Hepatocyte (in vitro differentiated cells): ENCODE measurements around the gene DDIT3. TPM values are rescaled to one million over a fixed set of nuclear protein-coding genes. Genes with fewer than 3 reads are reported as not detected.

Experiments used
- DNase-seq: peaks from one replicate; pipeline ENCODE4 v3.0.0-alpha.2; 2016; ENCODE audit warnings: low spot score
- H2AFZ ChIP-seq: fragments of 200-600 bp; sonication (generic); 2 replicates; pipeline ENCODE4 v1.6.0; 2016; ENCODE audit warnings: antibody characterized with exemption, mild to moderate bottlenecking
- H3K27ac ChIP-seq: fragments of 200-600 bp; sonication (generic); 2 replicates; pipeline ENCODE4 v1.5.1; 2016; ENCODE audit warnings: mild to moderate bottlenecking
- H3K27me3 ChIP-seq: fragments of 200-600 bp; sonication (generic); 2 replicates; pipeline ENCODE4 v1.6.1; 2016
- H3K36me3 ChIP-seq: fragments of 200-600 bp; sonication (generic); replicated peaks from 2 replicates; pipeline ENCODE4 v1.5.1; 2016; ENCODE audit warnings: low read depth; ENCODE audit not compliant: insufficient read depth
- H3K4me1 ChIP-seq: fragments of 200-600 bp; sonication (generic); 2 replicates; pipeline ENCODE4 v1.5.1; 2016; ENCODE audit warnings: mild to moderate bottlenecking, moderate library complexity; ENCODE audit not compliant: insufficient read depth
- H3K4me2 ChIP-seq: fragments of 200-600 bp; sonication (generic); 2 replicates; pipeline ENCODE4 v1.6.0; 2016
- H3K4me3 ChIP-seq: fragments of 200-600 bp; sonication (generic); 2 replicates; pipeline ENCODE4 v1.5.1; 2016; ENCODE audit warnings: mild to moderate bottlenecking
- H3K79me2 ChIP-seq: fragments of 200-600 bp; sonication (generic); 2 replicates; pipeline ENCODE4 v1.6.0; 2017; ENCODE audit warnings: mild to moderate bottlenecking
- H3K9me2 ChIP-seq: fragments of 200-600 bp; sonication (generic); replicated peaks from 2 replicates; pipeline ENCODE4 v1.6.0; 2017; ENCODE audit warnings: mild to moderate bottlenecking; ENCODE audit not compliant: insufficient read depth
- H3K9me3 ChIP-seq: fragments of 200-600 bp; sonication (generic); 2 replicates; pipeline ENCODE4 v1.5.1; 2016; ENCODE audit warnings: low read depth, mild to moderate bottlenecking
- H4K20me1 ChIP-seq: fragments of 200-600 bp; sonication (generic); 2 replicates; pipeline ENCODE4 v1.6.0; 2016; ENCODE audit warnings: mild to moderate bottlenecking; ENCODE audit not compliant: insufficient read depth, poor library complexity, severe bottlenecking
- EZH2 ChIP-seq: fragments of 200-600 bp; sonication (generic); IDR thresholded peaks from 2 replicates; pipeline ENCODE4 v1.6.1; 2016; ENCODE audit warnings: antibody characterized with exemption, mild to moderate bottlenecking, borderline replicate concordance
- EZH2phosphoT487 ChIP-seq: fragments of 200-600 bp; sonication (generic); IDR thresholded peaks from one replicate; pipeline ENCODE4 v1.6.1; 2018; ENCODE audit warnings: antibody characterized with exemption, mild to moderate bottlenecking, low read depth, moderate library complexity; ENCODE audit not compliant: unreplicated experiment, severe bottlenecking
- WGBS: methylation state at CpG from one replicate; pipeline ENCODE4 v1.1.6; 2016; ENCODE audit warnings: low lambda C conversion rate; ENCODE audit errors: missing lambda C conversion rate; 5-methylcytosine and 5-hydroxymethylcytosine counted together
- polyA plus RNA-seq: library from polyadenylated mRNA; unstranded; fragments of >200 nt; fragmentation: Nextera tagmentation; extraction: Ambion mirVana; gene quantifications from 2 replicates; pipeline ENCODE4 v1.2.1, GENCODE V29; 2016
- total RNA-seq: library from RNA; depleted of rRNA; stranded (reverse); fragments of >200 nt; gene quantifications from 2 replicates; pipeline ENCODE4 v1.2.3, GENCODE V29; 2014
- TF ChIP-seq, protein P1 (sequence below): fragments of 200-600 bp; sonication (generic); IDR thresholded peaks from 2 replicates; pipeline ENCODE4 v1.5.1; 2016; ENCODE audit warnings: antibody characterized with exemption, mild to moderate bottlenecking; ENCODE audit not compliant: poor library complexity

DDIT3 gene
- total and polyA plus RNA-seq, 2 experiments from 2014 or later, result 92.7 to 133 TPM

DNA sequence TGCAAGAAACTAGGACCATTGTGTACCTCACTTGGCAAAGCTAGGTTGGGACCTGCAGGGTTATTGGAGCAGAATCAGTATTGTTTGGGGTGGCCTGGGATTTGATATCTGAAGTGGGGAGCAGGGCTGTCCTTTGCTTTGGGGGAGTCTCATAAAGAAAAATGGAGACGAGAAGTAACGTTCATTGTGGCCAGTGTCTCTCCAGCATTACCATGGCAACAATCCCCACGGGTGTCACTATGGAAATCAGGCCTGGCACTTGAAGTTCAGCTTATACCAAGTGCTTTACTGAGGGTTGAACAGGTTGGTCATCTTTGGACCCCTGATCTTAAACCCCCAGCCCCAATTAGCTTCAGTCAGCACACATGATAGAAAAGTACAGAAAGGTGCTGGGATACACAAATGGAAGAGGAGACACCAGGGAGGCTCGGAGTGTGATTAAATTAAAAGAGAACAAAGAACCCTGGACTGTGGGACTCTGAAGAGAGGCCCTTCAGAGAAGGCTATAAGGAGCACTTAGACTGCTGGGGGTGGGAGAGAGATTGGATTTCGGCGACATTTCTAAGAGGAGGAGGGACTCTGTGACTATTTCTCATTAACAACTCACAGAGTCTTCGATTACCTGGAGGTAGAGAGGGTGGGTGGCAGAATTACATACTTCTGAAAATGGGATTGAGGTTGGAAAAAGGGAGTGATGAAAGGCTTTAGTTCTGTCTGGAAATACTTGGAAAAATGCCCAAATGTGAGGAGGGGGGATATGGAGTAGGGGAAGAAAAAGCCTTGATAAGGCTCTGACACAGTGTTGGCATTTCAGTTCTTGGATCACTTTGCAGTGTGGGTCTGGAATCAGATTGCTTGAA is 33.3 kb upstream of the DDIT3 start:
- H3K4me3 ChIP-seq, result no peak overlapping the region
- no peak overlapping the region for H3K27ac ChIP-seq
- no peak overlapping the region for H2AFZ ChIP-seq
- no peaks in the 10 kb centered on the region for H4K20me1 ChIP-seq
- no peaks in the 10 kb centered on the region for H3K9me2 ChIP-seq
- H3K36me3 ChIP-seq, result no peaks in the 10 kb centered on the region
- H3K4me1 ChIP-seq, result peaks cover 4% of the 10 kb centered on the region
- TF ChIP-seq, protein P1, sequence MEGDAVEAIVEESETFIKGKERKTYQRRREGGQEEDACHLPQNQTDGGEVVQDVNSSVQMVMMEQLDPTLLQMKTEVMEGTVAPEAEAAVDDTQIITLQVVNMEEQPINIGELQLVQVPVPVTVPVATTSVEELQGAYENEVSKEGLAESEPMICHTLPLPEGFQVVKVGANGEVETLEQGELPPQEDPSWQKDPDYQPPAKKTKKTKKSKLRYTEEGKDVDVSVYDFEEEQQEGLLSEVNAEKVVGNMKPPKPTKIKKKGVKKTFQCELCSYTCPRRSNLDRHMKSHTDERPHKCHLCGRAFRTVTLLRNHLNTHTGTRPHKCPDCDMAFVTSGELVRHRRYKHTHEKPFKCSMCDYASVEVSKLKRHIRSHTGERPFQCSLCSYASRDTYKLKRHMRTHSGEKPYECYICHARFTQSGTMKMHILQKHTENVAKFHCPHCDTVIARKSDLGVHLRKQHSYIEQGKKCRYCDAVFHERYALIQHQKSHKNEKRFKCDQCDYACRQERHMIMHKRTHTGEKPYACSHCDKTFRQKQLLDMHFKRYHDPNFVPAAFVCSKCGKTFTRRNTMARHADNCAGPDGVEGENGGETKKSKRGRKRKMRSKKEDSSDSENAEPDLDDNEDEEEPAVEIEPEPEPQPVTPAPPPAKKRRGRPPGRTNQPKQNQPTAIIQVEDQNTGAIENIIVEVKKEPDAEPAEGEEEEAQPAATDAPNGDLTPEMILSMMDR, result no peak
- TF ChIP-seq EZH2phosphoT487 (no peak), EZH2 (no peak)
- DNase-seq, result no peak
- peaks cover 60% of the 10 kb centered on the region for H3K27me3 ChIP-seq
- no peak overlapping the region for H3K4me2 ChIP-seq
- WGBS, result 78% methylated on average over 7 of the region's 7 CpGs
- H3K79me2 ChIP-seq, result no peaks in the 10 kb centered on the region
- no peaks in the 10 kb centered on the region for H3K9me3 ChIP-seq

DNA sequence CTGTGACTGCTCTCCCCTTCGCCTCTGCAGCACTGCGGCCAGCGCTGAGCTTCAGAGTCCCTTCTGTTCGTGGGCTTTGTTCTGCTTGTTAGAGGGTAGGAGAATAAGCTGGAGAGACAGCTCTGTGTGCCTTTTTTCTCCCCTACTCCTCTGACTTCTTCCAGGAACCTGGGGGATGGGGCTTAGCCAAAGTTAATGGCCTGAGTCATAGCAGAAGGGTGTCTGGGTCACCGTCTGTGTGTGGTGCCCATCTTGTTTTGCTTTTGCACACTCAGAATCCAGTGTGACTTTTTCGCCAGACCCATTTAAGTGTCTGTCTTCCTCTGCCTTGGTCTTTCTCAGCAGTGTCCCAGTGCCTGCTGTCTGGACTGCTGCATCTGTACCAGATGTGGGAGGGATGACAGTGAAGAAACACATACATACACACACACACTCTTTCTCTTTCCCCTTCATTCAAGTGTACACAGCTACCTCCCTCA is 32.6 kb upstream of the DDIT3 start:
- no peak for DNase-seq
- 44% methylated on average over 6 of the region's 6 CpGs for WGBS
- Histone ChIP-seq H3K4me3 (no peak overlapping the region), H3K9me2 (no peaks in the 10 kb centered on the region), H3K79me2 (no peaks in the 10 kb centered on the region), H3K27ac (no peak overlapping the region), H3K27me3 (peaks cover 67% of the 10 kb centered on the region), H4K20me1 (no peaks in the 10 kb centered on the region), H3K9me3 (no peaks in the 10 kb centered on the region), H3K36me3 (no peaks in the 10 kb centered on the region), H3K4me1 (peaks cover 4% of the 10 kb centered on the region), H3K4me2 (no peak overlapping the region), H2AFZ (no peak overlapping the region)
- TF ChIP-seq, protein P1, result no peak
- TF ChIP-seq EZH2phosphoT487 (no peak), EZH2 (no peak)

DNA sequence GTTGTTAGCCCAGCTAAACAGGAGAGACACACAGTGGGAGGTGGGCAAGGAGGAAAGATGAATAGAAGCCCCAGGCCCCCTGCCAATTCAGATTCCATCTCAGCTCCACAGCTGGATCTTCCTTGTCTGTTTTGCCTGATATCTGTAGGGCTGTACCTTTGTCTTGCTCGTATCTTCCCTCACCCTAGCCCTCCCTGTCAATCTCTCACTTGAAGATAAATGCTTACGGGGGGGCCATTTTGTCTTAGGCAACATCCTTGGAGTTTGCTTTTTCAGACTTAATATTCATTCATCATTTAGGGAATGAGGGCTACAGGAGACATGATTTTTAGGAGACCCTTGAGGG is 32.0 kb upstream of the DDIT3 start:
- no peaks in the 10 kb centered on the region for H3K36me3 ChIP-seq
- H3K9me2 ChIP-seq, result no peaks in the 10 kb centered on the region
- no peak overlapping the region for H2AFZ ChIP-seq
- no peak overlapping the region for H3K4me3 ChIP-seq
- H3K27ac ChIP-seq, result no peak overlapping the region
- TF ChIP-seq EZH2phosphoT487, result no peak
- TF ChIP-seq, protein P1, result no peak
- TF ChIP-seq EZH2, result no peak
- H3K27me3 ChIP-seq, result peaks cover 69% of the 10 kb centered on the region
- DNase-seq, result no peak
- no peak overlapping the region for H3K4me2 ChIP-seq
- WGBS, result 66% methylated on average over 2 of the region's 2 CpGs
- H3K9me3 ChIP-seq, result no peaks in the 10 kb centered on the region
- no peaks in the 10 kb centered on the region for H4K20me1 ChIP-seq
- peaks cover 4% of the 10 kb centered on the region for H3K4me1 ChIP-seq
- H3K79me2 ChIP-seq, result no peaks in the 10 kb centered on the region
